GM12878 (cell line): ENCODE measurements around the gene PFKFB2. TPM values are rescaled to one million over a fixed set of nuclear protein-coding genes. Genes with fewer than 3 reads are reported as not detected.

ENCODE experiments used
- ATAC-seq: fragments of 200-7000 bp; cut with Tn5 transposase; 3 replicates; pipeline ENCODE4 v1.9.1; 2020; ENCODE audit warnings: mild to moderate bottlenecking, moderate library complexity
- BruUV-seq: library from RNA; stranded (reverse); fragments of 400-500 nt; replicated peaks from 2 replicates; lab custom pipeline; 2021; lab: Mats Ljungman, UMichigan
- CTCF ChIA-PET: fragments of 300-600 bp; sonication (Branson Sonifier 250); formaldehyde crosslinking; extraction: SDS; loops from one replicate; lab custom pipeline; 2021; ENCODE audit warnings: inconsistent platforms; lab: Yijun Ruan, JAX
- POLR2A ChIA-PET: fragments of 350-600 bp; formaldehyde crosslinking; extraction: SDS; loops from one replicate; lab custom pipeline; 2021; ENCODE audit warnings: inconsistent platforms; lab: Charles Lee
- RAD21 ChIA-PET: fragments of 300-600 bp; sonication (Branson Sonifier 250); formaldehyde crosslinking; loops from one replicate; lab custom pipeline; 2023; ENCODE audit warnings: antibody characterized with exemption; ENCODE audit not compliant: unreplicated experiment; lab: Charles Lee
- SMC1A ChIA-PET: fragments of 300-600 bp; sonication (Branson Sonifier 250); formaldehyde crosslinking; loops from one replicate; lab custom pipeline; 2023; ENCODE audit not compliant: unreplicated experiment, uncharacterized antibody; lab: Charles Lee
- DNase-seq: peaks from one replicate; pipeline ENCODE4 v3.0.0-alpha.2; 2011; ENCODE audit warnings: low read depth, low spot score
- FAIRE-seq: peaks from 3 replicates; lab custom pipeline; 2011; peaks lifted over from hg19 to GRCh38; lab: Jason Lieb, UNC
- H2AFZ ChIP-seq: 2 replicates; pipeline ENCODE4 v1.6.0; 2011; ENCODE audit warnings: low read depth, low read length, control low read depth; ENCODE audit not compliant: control insufficient read depth
- H3K27ac ChIP-seq: 2 replicates; pipeline ENCODE4 v1.5.1; 2011; ENCODE audit warnings: control low read depth; ENCODE audit not compliant: control insufficient read depth, insufficient read depth
- H3K27me3 ChIP-seq, 2 experiments: replicated peaks in 1 of 2; 2 replicates each; pipeline versions ENCODE4 v1.6.0 to v1.6.1; 2011; ENCODE audit warnings: low read length in 1 of 2; ENCODE audit not compliant: control insufficient read depth in 2 of 2, insufficient read depth in 2 of 2
- H3K36me3 ChIP-seq, 2 experiments: 2 replicates each; pipeline ENCODE4 v1.5.1; 2011; ENCODE audit warnings: low read length in 1 of 2; ENCODE audit not compliant: control insufficient read depth in 2 of 2, insufficient read depth in 2 of 2
- H3K4me1 ChIP-seq: 2 replicates; pipeline ENCODE4 v1.6.1; 2011; ENCODE audit warnings: mild to moderate bottlenecking, low read length, moderate library complexity, mixed read lengths; ENCODE audit not compliant: control insufficient read depth, insufficient read depth
- H3K4me2 ChIP-seq: 2 replicates; pipeline ENCODE4 v1.6.0; 2011; ENCODE audit warnings: control low read depth; ENCODE audit not compliant: control insufficient read depth, insufficient read depth
- H3K4me3 ChIP-seq: fragments of 200-600 bp; sonication (generic); 2 replicates; pipeline ENCODE4 v1.5.1; 2016
- H3K79me2 ChIP-seq: 2 replicates; pipeline ENCODE4 v1.6.0; 2011; ENCODE audit warnings: low read length; ENCODE audit not compliant: control insufficient read depth, insufficient read depth
- H3K9ac ChIP-seq: 2 replicates; pipeline ENCODE4 v1.8.0; 2011; ENCODE audit warnings: low read length, control low read depth, mixed read lengths; ENCODE audit not compliant: control insufficient read depth, insufficient read depth
- H3K9me3 ChIP-seq: replicated peaks from 3 replicates; pipeline ENCODE4 v1.5.1; 2011; ENCODE audit warnings: mild to moderate bottlenecking, low read length; ENCODE audit not compliant: control insufficient read depth, insufficient read depth
- H4K20me1 ChIP-seq: 2 replicates; pipeline ENCODE4 v1.6.0; 2011; ENCODE audit not compliant: control insufficient read depth, insufficient read depth
- CBFB ChIP-seq: IDR thresholded peaks from 2 replicates; pipeline ENCODE4 v1.6.1; 2016; ENCODE audit warnings: antibody characterized with exemption, low read depth
- CBX3 ChIP-seq: fragments of 200-600 bp; sonication (generic); IDR thresholded peaks from 2 replicates; pipeline ENCODE4 v1.6.1; 2016; ENCODE audit warnings: low read depth, borderline replicate concordance
- CREM ChIP-seq: IDR thresholded peaks from 2 replicates; pipeline ENCODE4 v1.6.1; 2014; ENCODE audit warnings: antibody characterized with exemption, low read depth
- E4F1 ChIP-seq: fragments of 450-650 bp; IDR thresholded peaks from 2 replicates; pipeline ENCODE4 v1.6.1; 2018; ENCODE audit warnings: borderline replicate concordance, mild to moderate bottlenecking; ENCODE audit not compliant: partially characterized antibody
- EP300 ChIP-seq, 2 experiments: fragments of 150-350 bp in 1 of 2; IDR thresholded peaks; 2 replicates each; pipeline ENCODE4 v1.6.1; 2011 to 2012; ENCODE audit warnings: low read depth in 2 of 2, low read length in 2 of 2, borderline replicate concordance in 1 of 2, improper control_type of control experiment in 1 of 2, inconsistent platforms in 1 of 2; ENCODE audit not compliant: control insufficient read depth in 1 of 2
- HDGF ChIP-seq: fragments of 450-650 bp; IDR thresholded peaks from 2 replicates; pipeline ENCODE4 v1.6.1; 2016; ENCODE audit warnings: antibody characterized with exemption
- IRF5 ChIP-seq: fragments of 450-650 bp; IDR thresholded peaks from 2 replicates; pipeline ENCODE4 v1.6.1; 2017; ENCODE audit warnings: borderline replicate concordance
- MEF2B ChIP-seq: fragments of 450-650 bp; IDR thresholded peaks from 2 replicates; pipeline ENCODE4 v1.6.1; 2018; ENCODE audit warnings: mild to moderate bottlenecking, moderate library complexity; ENCODE audit not compliant: partially characterized antibody, poor library complexity, severe bottlenecking
- NFIC ChIP-seq: IDR thresholded peaks from 2 replicates; pipeline ENCODE4 v1.6.1; 2012; ENCODE audit warnings: low read depth, mild to moderate bottlenecking, inconsistent platforms, low read length, moderate library complexity
- POLR2A ChIP-seq: IDR thresholded peaks from 2 replicates; pipeline ENCODE4 v1.6.1; 2011; ENCODE audit warnings: low read depth, mild to moderate bottlenecking, low read length
- SREBF1 ChIP-seq: IDR thresholded peaks from 2 replicates; pipeline ENCODE4 v1.6.1; 2012; ENCODE audit warnings: mild to moderate bottlenecking, low read length
- TAF1 ChIP-seq: IDR thresholded peaks from 2 replicates; pipeline ENCODE4 v1.6.1; 2011; ENCODE audit warnings: mild to moderate bottlenecking, low read depth, low read length, borderline replicate concordance
- USF2 ChIP-seq: IDR thresholded peaks from 2 replicates; pipeline ENCODE4 v1.6.1; 2011; ENCODE audit warnings: low read depth, low read length, improper control_type of control experiment, borderline replicate concordance
- WRNIP1 ChIP-seq: IDR thresholded peaks from 2 replicates; pipeline ENCODE4 v1.6.1; 2011; ENCODE audit warnings: low read depth, low read length, improper control_type of control experiment, borderline replicate concordance
- ZBED1 ChIP-seq: IDR thresholded peaks from 2 replicates; pipeline ENCODE4 v1.6.1; 2016; ENCODE audit warnings: borderline replicate concordance
- ZBTB40 ChIP-seq: fragments of 450-650 bp; IDR thresholded peaks from 2 replicates; pipeline ENCODE4 v1.6.1; 2016; ENCODE audit warnings: mild to moderate bottlenecking, moderate library complexity, borderline replicate concordance
- ZNF622 ChIP-seq: fragments of 450-650 bp; IDR thresholded peaks from 2 replicates; pipeline ENCODE4 v1.6.1; 2017; ENCODE audit warnings: mild to moderate bottlenecking, inconsistent platforms
- WGBS: methylation state at CpG from one replicate; pipeline ENCODE4 v1.1.6; 2016; ENCODE audit warnings: low lambda C conversion rate; ENCODE audit not compliant: insufficient replicate concordance, insufficient coverage; ENCODE audit errors: missing lambda C conversion rate; 5-methylcytosine and 5-hydroxymethylcytosine counted together
- in situ Hi-C: fragments of 300-500 bp; cut with MboI; formaldehyde crosslinking; loops from 9 replicates; pipeline ENCODE4 v1.14.3; 2018; ENCODE audit warnings: mixed read lengths
- intact Hi-C: fragments of 100-400 bp; cut with micrococcal nuclease; formaldehyde crosslinking; loops from one replicate; pipeline ENCODE4 v1.14.2; 2022; ENCODE audit not compliant: unreplicated experiment
- polyA plus RNA-seq, 11 experiments: library from polyadenylated mRNA; depleted of rRNA in 4 of 11; unstranded in 6 of 11; stranded (reverse) in 5 of 11; fragments of >200 nt; fragmentation: Nextera tagmentation in 4 of 11; fragmentation: Illumina TruSeq in 1 of 11; extraction: Ambion mirVana in 4 of 11; extraction: Trizol in 1 of 11; gene quantifications; 1 replicate in 1 of 11; 2 replicates in 10 of 11; pipeline versions ENCODE4 v1.2.1 to v1.2.3, GENCODE V29; 2011 to 2016; ENCODE audit warnings: inconsistent platforms in 2 of 11, missing spikeins in 2 of 11, low read depth in 1 of 11
- total RNA-seq, 4 experiments: library from RNA; depleted of rRNA in 3 of 4; stranded (reverse); fragments of >200 nt in 3 of 4; fragmentation: Illumina TruSeq in 1 of 4; extraction: Trizol in 1 of 4; gene quantifications; 2 replicates each; pipeline versions ENCODE4 v1.2.1 to v1.2.3, GENCODE V29; 2013 to 2021

The PFKFB2 gene
- total and polyA plus RNA-seq, 10 of the 15 experiments (the other 5 are each of a cell fraction or from before 2014, with no cell fraction given) = 0.40 to 1.3 (median 1.0) TPM

GRCh38 chr1:207069061-207069460 lies 16.0 kb downstream of the PFKFB2 start:
- POLR2A ChIA-PET = interaction anchor here (0.5 kb wide), 1 partner anchor 755 kb away, joined by 3 read pairs; no protein-coding TSS in a partner anchor
- H3K4me3 ChIP-seq = no peak overlapping the region
- H3K4me2 ChIP-seq = no peak overlapping the region
- SMC1A ChIA-PET = interaction anchor here (1.0 to 1.5 kb wide), 4 partner anchors 8 to 88 kb away, joined by 3 read pairs; no protein-coding TSS in a partner anchor
- RAD21 ChIA-PET = interaction anchor here (0.6 to 1.0 kb wide), 2 partner anchors 11 to 284 kb away, joined by 3 read pairs; no protein-coding TSS in a partner anchor
- H2AFZ ChIP-seq = no peak overlapping the region
- H3K9me3 ChIP-seq = no peaks in the 10 kb centered on the region
- no peak overlapping the region for H3K9ac ChIP-seq
- CTCF ChIA-PET = interaction anchor here (0.8 to 10.2 kb wide), 6 partner anchors 9 to 431 kb away, joined by 3 to 131 read pairs (median 4); partner anchors contain the start of genes PFKFB2 and YOD1
- no peaks in the 10 kb centered on the region for H3K27me3 ChIP-seq
- no peaks in the 10 kb centered on the region for H4K20me1 ChIP-seq
- DNase-seq (no peak), ATAC-seq (no peak), FAIRE-seq (no peak)
- in situ Hi-C loops = no loop called here
- no peaks in the 10 kb centered on the region for H3K36me3 ChIP-seq
- intact Hi-C loops = no loop called here
- H3K27ac ChIP-seq = no peak overlapping the region
- WGBS = 98% methylated on average over 3 of the region's 3 CpGs
- no peaks in the 10 kb centered on the region for H3K79me2 ChIP-seq
- H3K4me1 ChIP-seq = peaks cover 12% of the 10 kb centered on the region
- BruUV-seq = no TSS peak
- no peak for TF ChIP-seq SREBF1
- no peak for TF ChIP-seq POLR2A
- TF ChIP-seq CBFB = no peak
- no peak for TF ChIP-seq ZBTB40
- TF ChIP-seq NFIC = no peak
- no peak for TF ChIP-seq TAF1
- no peak for TF ChIP-seq EP300 (IDR thresholded peaks at IDR 0.05; ENCODE audit: borderline replicate concordance in 1 of 2, control insufficient read depth in 1 of 2, low read depth in 2 of 2, low read length in 2 of 2)
- TF ChIP-seq USF2 = no peak
- TF ChIP-seq IRF5 = no peak
- no peak for TF ChIP-seq MEF2B
- TF ChIP-seq ZNF622 = no peak
- no peak for TF ChIP-seq WRNIP1
- TF ChIP-seq ZBED1 = no peak
- TF ChIP-seq E4F1 = no peak
- TF ChIP-seq HDGF = no peak
- TF ChIP-seq CBX3 = no peak
- no peak for TF ChIP-seq CREM
